ENCODE results near the gene EML6. TPM values are rescaled to one million over a fixed set of nuclear protein-coding genes. Genes with fewer than 3 reads are reported as not detected.

The EML6 gene
- total RNA-seq, 1 experiment from 2014 or later: 1.5 TPM

DNA sequence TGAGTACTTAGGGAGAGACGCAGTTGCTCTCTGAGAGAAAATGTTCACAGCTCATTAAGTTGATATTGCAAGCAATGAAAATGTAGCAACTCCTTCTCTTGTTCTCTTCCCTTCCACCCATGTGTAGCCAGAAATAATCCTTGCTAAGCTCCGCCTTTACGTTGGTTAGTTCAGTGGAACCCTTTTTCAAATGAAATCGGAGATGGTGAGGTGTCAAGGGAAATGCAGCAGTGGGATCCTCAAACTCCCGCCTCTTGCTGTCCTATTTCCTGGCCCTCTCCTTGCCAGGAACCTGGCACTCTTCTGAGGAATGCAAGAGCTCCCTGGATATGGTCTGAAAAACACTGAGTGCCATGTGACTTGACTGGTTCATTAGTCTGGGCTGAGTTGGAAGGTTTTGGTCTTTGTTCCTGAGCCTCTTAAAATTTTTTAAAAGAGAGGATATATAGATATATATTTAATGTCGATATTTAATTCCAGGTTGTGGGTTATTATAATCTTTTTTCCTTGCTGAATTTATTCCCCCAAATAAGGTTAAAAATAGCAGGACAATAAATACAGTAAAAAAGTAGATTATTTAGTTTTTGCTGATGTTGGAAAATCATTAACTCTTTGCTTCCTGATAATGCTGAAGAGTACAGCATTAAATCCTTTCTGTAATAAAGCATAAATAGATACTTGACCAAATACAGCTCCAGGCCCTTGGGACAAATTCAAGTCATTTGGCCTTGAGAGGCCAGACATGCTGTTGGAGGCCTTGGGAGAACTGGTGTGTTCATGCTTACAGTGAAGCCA lies 116.2 kb downstream of the EML6 start:
- no peak overlapping the region for H2BK12ac ChIP-seq (ENCODE audit: insufficient read length, low read depth, low read length)
- no peak overlapping the region for H3K4me2 ChIP-seq (ENCODE audit: insufficient read depth, insufficient read length, low read length)
- H3K4me1 Mint-ChIP-seq: peaks cover 0 to 7% of the 10 kb centered on the region in 2 experiments; a peak in 1 of 4 replicates
- DNase-seq: no peak
- H3K79me1 ChIP-seq (ENCODE audit: insufficient read depth, low read depth, low read length, poor library complexity, severe bottlenecking): no peaks in the 10 kb centered on the region
- no peak overlapping the region for H4K5ac ChIP-seq (ENCODE audit: insufficient read length, low read depth, low read length)
- no peak overlapping the region for H2BK15ac ChIP-seq (ENCODE audit: low read depth, low read length)
- no peaks in the 10 kb centered on the region for H3K27me3 ChIP-seq (ENCODE audit: insufficient read depth, low read length)
- TF ChIP-seq, protein P1, sequence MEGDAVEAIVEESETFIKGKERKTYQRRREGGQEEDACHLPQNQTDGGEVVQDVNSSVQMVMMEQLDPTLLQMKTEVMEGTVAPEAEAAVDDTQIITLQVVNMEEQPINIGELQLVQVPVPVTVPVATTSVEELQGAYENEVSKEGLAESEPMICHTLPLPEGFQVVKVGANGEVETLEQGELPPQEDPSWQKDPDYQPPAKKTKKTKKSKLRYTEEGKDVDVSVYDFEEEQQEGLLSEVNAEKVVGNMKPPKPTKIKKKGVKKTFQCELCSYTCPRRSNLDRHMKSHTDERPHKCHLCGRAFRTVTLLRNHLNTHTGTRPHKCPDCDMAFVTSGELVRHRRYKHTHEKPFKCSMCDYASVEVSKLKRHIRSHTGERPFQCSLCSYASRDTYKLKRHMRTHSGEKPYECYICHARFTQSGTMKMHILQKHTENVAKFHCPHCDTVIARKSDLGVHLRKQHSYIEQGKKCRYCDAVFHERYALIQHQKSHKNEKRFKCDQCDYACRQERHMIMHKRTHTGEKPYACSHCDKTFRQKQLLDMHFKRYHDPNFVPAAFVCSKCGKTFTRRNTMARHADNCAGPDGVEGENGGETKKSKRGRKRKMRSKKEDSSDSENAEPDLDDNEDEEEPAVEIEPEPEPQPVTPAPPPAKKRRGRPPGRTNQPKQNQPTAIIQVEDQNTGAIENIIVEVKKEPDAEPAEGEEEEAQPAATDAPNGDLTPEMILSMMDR (conservative IDR thresholded peaks at IDR 0.05): no peak
- H4K8ac ChIP-seq (replicated peaks; ENCODE audit: insufficient read length, low read depth, low read length): no peak overlapping the region
- no CpG with 5 or more reads among the region's 6 CpGs for WGBS (ENCODE audit: extremely low coverage, insufficient read length, low lambda C conversion rate)
- no peak overlapping the region for H3K27ac ChIP-seq (ENCODE audit: insufficient read length, low read depth, low read length)
- no peak overlapping the region for H2BK120ac ChIP-seq (ENCODE audit: low read depth, low read length, poor library complexity, severe bottlenecking)
- H3K27ac Mint-ChIP-seq: no peak overlapping the region
- H2BK20ac ChIP-seq (ENCODE audit: low read depth, low read length, poor library complexity, severe bottlenecking): no peak overlapping the region
- no peaks in the 10 kb centered on the region for H3K79me2 ChIP-seq (ENCODE audit: insufficient read depth, low read length)
- H3K36me3 Mint-ChIP-seq (ENCODE audit: insufficient read depth in 1 of 3, low read depth in 3 of 3): no peaks in the 10 kb centered on the region; a peak in 1 of 7 replicates
- no peak overlapping the region for H3K4ac ChIP-seq (ENCODE audit: low read depth, low read length)
- H3K23me2 ChIP-seq (ENCODE audit: insufficient read length, low read depth, low read length, poor library complexity, severe bottlenecking): no peaks in the 10 kb centered on the region
- no peak overlapping the region for H3K14ac ChIP-seq (ENCODE audit: insufficient read depth, low read length)
- no peak overlapping the region for H3T11ph ChIP-seq (ENCODE audit: low read length)
- no peak overlapping the region for H3K18ac ChIP-seq (ENCODE audit: insufficient read length, low read depth, low read length)
- no peak overlapping the region for H2AFZ ChIP-seq (ENCODE audit: low read length)
- no peaks in the 10 kb centered on the region for H3K9me3 ChIP-seq (ENCODE audit: control insufficient read depth, low read depth, low read length)
- H3K27me3 Mint-ChIP-seq (ENCODE audit: low read depth): no peaks in the 10 kb centered on the region; the same call in 1 of the 2 replicates
- H4K20me1 ChIP-seq (ENCODE audit: control insufficient read depth, insufficient read depth, insufficient read length): no peaks in the 10 kb centered on the region
- H2BK5ac ChIP-seq (ENCODE audit: insufficient read length, low read length): no peak overlapping the region
- H3K4me3 Mint-ChIP-seq: no peak overlapping the region
- no peaks in the 10 kb centered on the region for H3K4me1 ChIP-seq (ENCODE audit: insufficient read depth, low read length)
- H3K9ac ChIP-seq (ENCODE audit: extremely low read depth, insufficient read length, low read length): no peak overlapping the region
- H4K91ac ChIP-seq (ENCODE audit: insufficient read length, low read depth, low read length): no peak overlapping the region
- no peaks in the 10 kb centered on the region for H3K9me3 Mint-ChIP-seq
- no peak overlapping the region for H2AK5ac ChIP-seq (ENCODE audit: insufficient read length, low read length)
- H3K56ac ChIP-seq (ENCODE audit: insufficient read length, low read depth, low read length): no peak overlapping the region
- no peak overlapping the region for H3K23ac ChIP-seq (ENCODE audit: insufficient read length, low read depth, low read length)
